ENCODE data around the gene TECTA. TPM values are rescaled to one million over a fixed set of nuclear protein-coding genes. Genes with fewer than 3 reads are reported as not detected.

The TECTA gene
- polyA plus RNA-seq, 1 donor (not counting 4 experiments of a cell fraction or from before 2014, with no cell fraction given) = 0.17 TPM

DNA sequence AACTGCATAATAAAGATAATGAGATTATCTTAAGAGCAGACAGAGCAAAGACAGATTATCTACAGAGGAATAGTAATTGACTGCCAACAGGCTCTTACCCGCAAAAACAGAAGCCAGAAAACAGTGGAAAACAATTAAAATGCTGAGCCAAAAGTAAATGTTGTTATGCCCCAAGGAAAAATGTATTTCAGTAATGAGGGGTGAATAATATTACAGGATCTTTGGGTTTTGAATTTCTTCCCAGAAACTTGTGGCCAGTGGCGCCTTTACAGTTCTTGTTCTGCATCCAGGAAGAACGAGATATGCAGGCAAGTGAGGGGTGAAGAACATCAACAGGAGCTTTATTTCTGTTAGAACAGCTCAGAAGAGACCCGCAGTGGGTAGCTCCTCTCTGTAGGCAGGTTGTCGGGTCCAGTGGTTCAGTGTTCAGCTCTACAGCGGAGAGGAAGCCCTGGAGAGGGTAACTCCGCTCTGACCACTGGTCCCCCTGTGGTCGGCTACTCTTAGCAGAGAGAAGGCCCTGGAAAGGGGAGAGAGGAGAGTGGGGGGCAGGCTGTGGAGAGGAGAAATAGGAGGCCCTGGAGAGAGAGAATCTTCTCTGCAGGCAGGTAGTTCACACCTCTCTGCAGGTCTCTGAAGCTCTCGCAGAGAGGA lies 139.7 kb downstream of the TECTA start:
- no peak overlapping the region for H3K4me2 ChIP-seq (ENCODE audit: control insufficient read depth, extremely low read depth, insufficient read depth, low read depth, low read length)
- DNase-seq (ENCODE audit: low read depth, low spot score) (no peak), FAIRE-seq (no peak)
- no peak overlapping the region for H3K27ac ChIP-seq (ENCODE audit: control insufficient read depth, insufficient read depth, low read length)
- no peaks in the 10 kb centered on the region for H3K9me3 ChIP-seq (ENCODE audit: control insufficient read depth, low read depth, low read length)
- H4K20me1 ChIP-seq (ENCODE audit: control insufficient read depth, extremely low read depth, insufficient read depth, low read length) = no peaks in the 10 kb centered on the region
- TF ChIP-seq, protein P1, sequence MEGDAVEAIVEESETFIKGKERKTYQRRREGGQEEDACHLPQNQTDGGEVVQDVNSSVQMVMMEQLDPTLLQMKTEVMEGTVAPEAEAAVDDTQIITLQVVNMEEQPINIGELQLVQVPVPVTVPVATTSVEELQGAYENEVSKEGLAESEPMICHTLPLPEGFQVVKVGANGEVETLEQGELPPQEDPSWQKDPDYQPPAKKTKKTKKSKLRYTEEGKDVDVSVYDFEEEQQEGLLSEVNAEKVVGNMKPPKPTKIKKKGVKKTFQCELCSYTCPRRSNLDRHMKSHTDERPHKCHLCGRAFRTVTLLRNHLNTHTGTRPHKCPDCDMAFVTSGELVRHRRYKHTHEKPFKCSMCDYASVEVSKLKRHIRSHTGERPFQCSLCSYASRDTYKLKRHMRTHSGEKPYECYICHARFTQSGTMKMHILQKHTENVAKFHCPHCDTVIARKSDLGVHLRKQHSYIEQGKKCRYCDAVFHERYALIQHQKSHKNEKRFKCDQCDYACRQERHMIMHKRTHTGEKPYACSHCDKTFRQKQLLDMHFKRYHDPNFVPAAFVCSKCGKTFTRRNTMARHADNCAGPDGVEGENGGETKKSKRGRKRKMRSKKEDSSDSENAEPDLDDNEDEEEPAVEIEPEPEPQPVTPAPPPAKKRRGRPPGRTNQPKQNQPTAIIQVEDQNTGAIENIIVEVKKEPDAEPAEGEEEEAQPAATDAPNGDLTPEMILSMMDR (optimal IDR thresholded peaks at IDR 0.05 in 1 of 3, IDR thresholded peaks at IDR 0.05 in 1 of 3, conservative IDR thresholded peaks at IDR 0.05 in 1 of 3; ENCODE audit: extremely low read depth in 1 of 3, insufficient read depth in 2 of 3, low read length in 3 of 3) = no peak
- no peak for TF ChIP-seq EZH2 (IDR thresholded peaks at IDR 0.05; ENCODE audit: low read length)
- no peak overlapping the region for H2AFZ ChIP-seq (ENCODE audit: control insufficient read depth, low read length)
- H3K4me3 ChIP-seq (ENCODE audit: control insufficient read depth in 2 of 3, extremely low read depth in 1 of 3, insufficient read depth in 2 of 3, low read depth in 1 of 3, low read length in 3 of 3) = no peak overlapping the region
- H3K79me2 ChIP-seq (ENCODE audit: control insufficient read depth, insufficient read depth, low read length) = no peaks in the 10 kb centered on the region
- no peaks in the 10 kb centered on the region for H3K36me3 ChIP-seq (ENCODE audit: control insufficient read depth in 2 of 2, extremely low read depth in 1 of 2, insufficient read depth in 2 of 2, low read length in 2 of 2)
- H3K9me1 ChIP-seq (ENCODE audit: control insufficient read depth, extremely low read depth, insufficient read depth, low read length) = no peaks in the 10 kb centered on the region
- H3K4me1 ChIP-seq (ENCODE audit: control insufficient read depth, extremely low read depth, insufficient read depth, low read length) = peaks cover 19% of the 10 kb centered on the region
- H3K9ac ChIP-seq (ENCODE audit: control insufficient read depth, extremely low read depth, insufficient read depth, low read length) = no peak overlapping the region
- dilution Hi-C loops (cut with MboI; ENCODE audit: extremely low pct_ligation_motif_present, low sequenced_read_pairs) = no loop called here
- H3K27me3 ChIP-seq (ENCODE audit: control insufficient read depth, extremely low read depth, insufficient read depth, low read length) = peaks cover 3% of the 10 kb centered on the region

Other genes with a start within 250 kb of the TECTA start
- gene TBCEL, start 77.1 kb upstream of the TECTA start, polyA plus RNA-seq = 9.6 to 15.1 TPM (median 10.1 TPM) in 3 replicates
- 112 to 273 TPM (median 259 TPM) in 3 replicates for gene SC5D, start 191.5 kb downstream of the TECTA start, polyA plus RNA-seq